ENCODE results near the gene KRTAP5-3. TPM values are rescaled to one million over a fixed set of nuclear protein-coding genes. Genes with fewer than 3 reads are reported as not detected.

The KRTAP5-3 gene
- total RNA-seq, 1 donor from 2014 or later = not detected

DNA sequence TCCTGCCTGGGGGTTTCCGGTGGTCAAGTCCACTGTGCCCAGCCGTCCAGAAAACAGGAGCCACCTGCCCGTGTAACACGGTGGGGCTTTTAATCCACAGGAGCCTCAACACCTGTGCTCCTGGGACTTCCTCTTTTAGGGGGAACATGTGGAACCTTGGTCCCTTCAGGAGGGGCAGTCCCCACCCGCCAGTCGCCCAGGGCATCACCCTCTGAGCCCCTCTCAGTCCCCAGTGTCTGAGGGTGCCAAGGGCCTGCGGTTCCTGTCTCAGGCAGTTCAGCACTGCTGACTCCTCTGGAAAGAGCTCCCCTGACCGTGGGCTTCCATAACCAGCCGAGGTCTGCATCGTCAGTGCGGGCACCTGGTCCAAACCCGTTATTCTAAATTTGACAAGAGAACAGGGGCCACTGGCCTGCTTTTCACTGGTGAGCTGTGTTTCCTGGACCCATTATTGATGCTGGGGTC, 37.1 kb upstream of the KRTAP5-3 start:
- Mint-ChIP-seq H3K4me1 (no peaks in the 10 kb centered on the region), H3K9me3 (no peaks in the 10 kb centered on the region)

DNA sequence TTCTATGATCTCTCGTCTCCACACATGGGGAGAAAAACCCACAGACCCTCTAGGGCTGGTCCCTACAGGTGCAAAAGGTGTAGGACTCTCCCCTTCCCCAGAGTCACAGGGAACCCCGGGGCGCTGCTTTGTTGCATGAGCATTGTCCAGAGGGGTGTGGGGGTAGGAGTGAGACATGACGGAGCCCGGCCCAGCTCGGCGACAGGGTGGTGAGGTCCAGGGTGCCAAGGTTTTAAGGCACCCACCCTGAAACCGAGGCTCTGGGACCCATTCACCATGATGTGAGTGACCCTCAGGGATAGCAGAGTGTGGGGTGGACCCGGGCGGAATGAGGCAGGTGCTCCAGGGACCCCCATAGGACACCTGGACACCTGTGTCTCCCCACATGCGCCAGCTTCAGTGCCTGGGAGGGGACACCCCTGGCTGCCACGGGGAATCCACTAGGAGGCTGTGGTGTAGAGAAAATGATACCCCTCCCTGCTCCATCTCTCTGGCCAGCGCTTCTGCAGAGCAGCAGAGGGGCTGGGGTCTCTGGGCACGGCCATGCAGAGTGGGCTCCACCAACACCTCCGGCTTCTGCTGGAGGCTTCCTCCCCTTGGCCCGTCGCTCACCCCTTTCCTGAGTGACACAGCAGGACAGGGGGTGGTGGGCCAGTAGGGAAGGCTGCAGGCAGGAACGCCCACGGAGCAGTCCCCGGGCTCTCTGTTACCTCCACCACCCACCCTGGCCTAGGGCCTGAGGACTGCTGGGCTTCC, 36.5 kb upstream of the KRTAP5-3 start:
- H3K4me3 Mint-ChIP-seq = no peak overlapping the region
- no peaks in the 10 kb centered on the region for H3K36me3 Mint-ChIP-seq
- H3K27ac Mint-ChIP-seq = no peak overlapping the region
- H3K27me3 Mint-ChIP-seq (ENCODE audit: low read depth) = peaks cover 32% of the 10 kb centered on the region
- H3K9me3 Mint-ChIP-seq = no peaks in the 10 kb centered on the region
- TF ChIP-seq, protein P1, sequence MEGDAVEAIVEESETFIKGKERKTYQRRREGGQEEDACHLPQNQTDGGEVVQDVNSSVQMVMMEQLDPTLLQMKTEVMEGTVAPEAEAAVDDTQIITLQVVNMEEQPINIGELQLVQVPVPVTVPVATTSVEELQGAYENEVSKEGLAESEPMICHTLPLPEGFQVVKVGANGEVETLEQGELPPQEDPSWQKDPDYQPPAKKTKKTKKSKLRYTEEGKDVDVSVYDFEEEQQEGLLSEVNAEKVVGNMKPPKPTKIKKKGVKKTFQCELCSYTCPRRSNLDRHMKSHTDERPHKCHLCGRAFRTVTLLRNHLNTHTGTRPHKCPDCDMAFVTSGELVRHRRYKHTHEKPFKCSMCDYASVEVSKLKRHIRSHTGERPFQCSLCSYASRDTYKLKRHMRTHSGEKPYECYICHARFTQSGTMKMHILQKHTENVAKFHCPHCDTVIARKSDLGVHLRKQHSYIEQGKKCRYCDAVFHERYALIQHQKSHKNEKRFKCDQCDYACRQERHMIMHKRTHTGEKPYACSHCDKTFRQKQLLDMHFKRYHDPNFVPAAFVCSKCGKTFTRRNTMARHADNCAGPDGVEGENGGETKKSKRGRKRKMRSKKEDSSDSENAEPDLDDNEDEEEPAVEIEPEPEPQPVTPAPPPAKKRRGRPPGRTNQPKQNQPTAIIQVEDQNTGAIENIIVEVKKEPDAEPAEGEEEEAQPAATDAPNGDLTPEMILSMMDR (IDR thresholded peaks at IDR 0.05; ENCODE audit: unreplicated experiment) = no peak
- no peak for DNase-seq (ENCODE audit: low spot score in 2 of 2, unreplicated experiment in 2 of 2)
- no peaks in the 10 kb centered on the region for H3K4me1 Mint-ChIP-seq

More for the DNA sequence above, 37.1 kb upstream of the KRTAP5-3 start:
- no peak for DNase-seq (ENCODE audit: low spot score in 2 of 2, unreplicated experiment in 2 of 2)
- Mint-ChIP-seq H3K4me3 (no peak overlapping the region), H3K27ac (no peak overlapping the region), H3K36me3 (no peaks in the 10 kb centered on the region), H3K27me3 (ENCODE audit: low read depth) (peaks cover 26% of the 10 kb centered on the region)
- TF ChIP-seq, protein P1 (IDR thresholded peaks at IDR 0.05; ENCODE audit: unreplicated experiment) = no peak

DNA sequence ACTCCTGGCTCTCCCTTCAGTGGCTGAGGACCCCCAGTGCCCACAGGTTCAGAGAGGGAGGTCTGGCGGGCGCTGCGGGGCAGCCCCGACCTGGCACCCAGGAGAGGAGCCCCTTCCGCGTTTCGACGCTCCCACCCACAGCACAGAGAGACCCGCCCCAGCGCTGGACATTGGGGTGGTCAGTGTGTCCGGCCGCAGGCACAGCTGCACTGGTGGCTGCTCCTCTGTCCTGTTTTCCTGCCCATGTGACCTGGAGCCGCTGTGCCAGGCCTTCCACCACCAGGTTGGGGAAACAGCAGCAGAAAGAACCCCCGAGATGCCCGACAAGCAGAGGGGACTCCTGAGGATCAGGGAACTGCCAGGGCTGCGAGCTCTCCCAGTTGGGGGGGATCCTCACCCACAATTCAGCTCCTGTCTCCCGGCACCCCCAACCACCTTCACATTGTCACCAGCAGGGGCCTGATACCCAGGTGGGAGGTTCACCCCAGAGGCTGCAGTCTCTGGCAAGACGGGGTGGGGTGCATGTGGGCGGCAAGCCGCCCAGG, 35.0 kb upstream of the KRTAP5-3 start:
- DNase-seq (ENCODE audit: low spot score in 2 of 2, unreplicated experiment in 2 of 2) = no peak
- Mint-ChIP-seq H3K4me1 (no peaks in the 10 kb centered on the region), H3K27ac (no peak overlapping the region), H3K36me3 (no peaks in the 10 kb centered on the region), H3K9me3 (no peaks in the 10 kb centered on the region), H3K4me3 (no peak overlapping the region), H3K27me3 (ENCODE audit: low read depth) (peaks cover 39% of the 10 kb centered on the region)
- TF ChIP-seq, protein P1 (IDR thresholded peaks at IDR 0.05; ENCODE audit: unreplicated experiment) = no peak

DNA sequence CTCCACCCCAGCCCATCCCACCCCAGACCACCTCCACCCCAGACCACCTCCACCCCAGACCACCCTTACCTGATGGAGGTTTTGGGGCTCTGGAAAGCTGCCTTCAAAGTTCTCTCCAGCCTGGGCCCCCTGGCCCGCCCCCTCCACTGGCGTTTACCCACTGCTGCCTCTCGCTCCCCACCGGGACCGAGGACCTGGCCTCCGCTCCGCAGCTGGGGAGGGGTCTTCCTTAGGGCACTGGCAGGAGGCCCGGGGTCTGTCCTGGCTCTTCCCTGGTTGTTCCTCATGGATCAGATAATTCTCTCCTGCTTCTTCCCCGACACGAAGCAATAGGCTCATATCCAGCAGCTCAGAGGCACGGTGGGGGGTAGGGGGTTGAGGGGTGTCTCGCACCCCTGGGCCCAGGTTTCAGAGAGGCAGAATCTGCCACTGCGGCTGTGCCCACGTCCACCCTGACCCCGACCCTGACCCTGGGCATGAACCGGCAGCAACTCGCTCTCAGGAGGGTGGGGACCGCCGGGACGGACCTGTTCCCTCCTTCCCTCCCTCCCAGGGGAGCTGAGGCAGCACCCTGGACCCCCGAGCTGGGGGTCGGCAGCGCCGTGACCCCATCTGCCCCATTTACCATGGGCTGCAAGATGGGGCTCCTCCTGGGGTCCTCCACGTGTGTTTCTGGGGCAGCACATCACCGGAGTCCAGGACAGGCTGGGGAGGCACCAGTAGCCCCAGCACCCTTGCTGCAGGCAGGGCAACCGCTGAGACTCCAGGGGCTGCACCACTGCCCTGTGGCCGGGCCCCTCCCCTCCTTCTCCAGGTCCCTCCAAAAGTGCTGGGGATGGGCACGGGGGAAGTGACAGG, 34.3 kb upstream of the KRTAP5-3 start:
- Mint-ChIP-seq H3K9me3 (no peaks in the 10 kb centered on the region), H3K4me3 (no peak overlapping the region), H3K4me1 (no peaks in the 10 kb centered on the region), H3K27ac (no peak overlapping the region), H3K27me3 (ENCODE audit: low read depth) (peaks cover 38% of the 10 kb centered on the region), H3K36me3 (no peaks in the 10 kb centered on the region)
- TF ChIP-seq, protein P1 (IDR thresholded peaks at IDR 0.05; ENCODE audit: unreplicated experiment) = no peak
- DNase-seq (ENCODE audit: low spot score in 2 of 2, unreplicated experiment in 2 of 2) = no peak

DNA sequence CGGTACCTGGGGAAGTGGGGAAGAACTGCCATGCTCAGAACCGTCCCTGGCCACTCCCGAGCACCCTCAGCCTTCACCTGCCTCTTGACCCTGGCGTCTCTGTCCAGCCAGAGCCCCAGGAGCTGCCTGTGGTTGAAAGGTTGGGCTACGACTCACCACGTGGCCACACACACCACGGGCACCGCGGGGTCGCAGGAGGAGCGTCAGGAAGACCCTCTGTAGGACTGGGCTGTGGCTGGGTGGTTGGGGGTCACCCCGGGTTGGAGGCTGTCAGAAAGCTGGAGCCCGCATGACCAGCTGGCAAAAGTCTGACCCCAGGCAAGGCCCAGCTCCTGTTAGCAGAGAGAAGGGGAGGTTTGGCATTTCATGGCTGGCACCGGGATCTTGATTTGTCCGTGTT, 32.8 kb upstream of the KRTAP5-3 start:
- DNase-seq (ENCODE audit: low spot score in 2 of 2, unreplicated experiment in 2 of 2) = no peak
- Mint-ChIP-seq H3K4me3 (no peak overlapping the region), H3K36me3 (no peaks in the 10 kb centered on the region), H3K4me1 (no peaks in the 10 kb centered on the region), H3K27me3 (ENCODE audit: low read depth) (peaks cover 43% of the 10 kb centered on the region), H3K9me3 (no peaks in the 10 kb centered on the region), H3K27ac (no peak overlapping the region)
- TF ChIP-seq, protein P1 (IDR thresholded peaks at IDR 0.05; ENCODE audit: unreplicated experiment) = no peak
